Ascending aorta (tissue), 2 donors: ENCODE results near the gene FOXF1. TPM values are rescaled to one million over a fixed set of nuclear protein-coding genes. Genes with fewer than 3 reads are reported as not detected.

Experiments used
- DNase-seq, 2 donors: peaks; one replicate each; pipeline ENCODE4 v3.0.0-alpha.2; 2019; ENCODE audit warnings: low spot score in 2 of 2
- H3K27ac ChIP-seq, 2 donors: fragments of 200-600 bp; sonication (generic); one replicate each; pipeline ENCODE4 v1.5.1; 2016 to 2017; ENCODE audit warnings: mild to moderate bottlenecking in 1 of 2
- H3K27me3 ChIP-seq: fragments of 200-600 bp; sonication (generic); one replicate; pipeline ENCODE4 v1.5.1; 2017
- H3K36me3 ChIP-seq, 2 donors: fragments of 200-600 bp; sonication (generic); one replicate each; pipeline ENCODE4 v1.5.1; 2016
- H3K4me1 ChIP-seq, 2 donors: fragments of 200-600 bp; sonication (generic); one replicate each; pipeline ENCODE4 v1.5.1; 2016 to 2017; ENCODE audit warnings: mild to moderate bottlenecking in 1 of 2
- H3K4me3 ChIP-seq, 2 donors: fragments of 200-600 bp; sonication (generic); one replicate each; pipeline ENCODE4 v1.5.1; 2016 to 2017; ENCODE audit warnings: mild to moderate bottlenecking in 1 of 2
- H3K9me3 ChIP-seq, 2 donors: fragments of 200-600 bp; sonication (generic); one replicate each; pipeline ENCODE4 v1.5.1; 2016
- intact Hi-C: fragments of 100-400 bp; cut with DNase I; formaldehyde crosslinking; loops from one replicate; pipeline ENCODE4 v1.15.1; 2023
- total RNA-seq: library from RNA; depleted of rRNA; stranded (reverse); fragments of >200 nt; gene quantifications from one replicate; pipeline ENCODE4 v1.1.0, GENCODE V29; 2016
- TF ChIP-seq, protein P1 (sequence below), 3 experiments: fragments of 200-600 bp in 2 of 3; fragments of 450-650 bp in 1 of 3; sonication (generic) in 2 of 3; IDR thresholded peaks; one replicate each; pipeline ENCODE4 v1.5.1; 2016 to 2019; ENCODE audit warnings: antibody characterized with exemption in 3 of 3, mild to moderate bottlenecking in 1 of 3, moderate library complexity in 1 of 3

FOXF1 gene
- total RNA-seq, 1 donor from 2014 or later, result 3.2 TPM

DNA sequence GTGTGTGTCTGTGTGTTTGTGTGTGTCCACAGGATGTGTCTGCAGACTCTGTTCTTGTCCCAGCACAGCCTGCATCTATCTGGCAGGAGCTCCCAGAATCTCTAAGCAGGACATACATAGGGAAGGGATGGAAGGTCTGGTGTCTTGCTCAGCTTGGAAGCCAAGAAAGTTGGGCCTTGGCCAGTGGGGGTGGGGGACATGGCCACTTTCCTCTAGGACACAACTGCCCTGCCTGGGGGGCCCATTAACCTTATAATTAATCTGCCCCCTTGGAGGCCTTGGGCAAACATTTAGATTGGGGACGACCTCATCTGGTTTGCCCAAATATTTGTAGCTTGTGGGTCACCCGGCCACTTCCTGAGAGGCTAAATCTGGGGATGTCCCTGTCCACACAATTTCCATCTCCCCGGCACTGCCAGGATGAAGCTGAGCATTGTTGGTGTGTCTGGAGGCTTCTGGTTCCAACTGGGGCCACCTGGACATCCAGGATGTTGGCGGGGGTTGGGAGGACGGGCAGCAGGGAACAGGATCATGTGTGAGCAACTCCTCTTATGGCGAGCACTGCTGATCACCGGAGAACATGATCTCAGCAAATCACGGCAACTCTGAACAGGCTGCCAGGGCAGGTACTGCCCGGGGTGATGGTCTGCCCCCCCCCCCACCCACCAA lies 17.2 kb upstream of the FOXF1 start:
- H3K27me3 ChIP-seq, result peaks cover 17% of the 10 kb centered on the region
- DNase-seq, result no peak

DNA sequence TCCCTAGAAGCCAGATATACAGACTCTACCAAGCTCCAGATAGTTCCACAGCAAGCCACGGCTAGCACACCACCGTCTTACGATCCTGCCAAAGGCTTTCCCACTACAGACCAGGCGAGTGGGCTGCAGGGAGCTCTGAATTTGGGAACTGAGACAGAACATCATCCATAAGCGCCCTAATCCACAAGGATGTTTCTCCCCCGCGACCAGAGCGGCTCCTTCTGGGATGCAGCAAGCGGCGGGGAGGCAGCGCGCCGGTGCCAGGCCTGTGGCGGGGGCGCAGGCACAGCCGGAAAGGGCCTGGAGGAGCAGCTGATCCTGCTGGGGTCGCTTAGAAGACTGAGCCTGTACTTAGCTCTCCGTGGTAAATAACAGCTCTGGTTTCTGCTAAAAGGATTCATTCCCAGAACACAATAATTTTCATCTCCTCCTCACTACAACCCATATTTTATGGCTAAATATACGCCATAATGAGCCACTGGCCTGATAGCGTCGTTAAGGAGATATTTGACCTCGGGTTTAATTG lies 16.2 kb upstream of the FOXF1 start:
- H3K9me3 ChIP-seq, result no peaks in the 10 kb centered on the region
- no peaks in the 10 kb centered on the region for H3K36me3 ChIP-seq
- no peak overlapping the region for H3K4me3 ChIP-seq
- H3K27me3 ChIP-seq, result peaks cover 27% of the 10 kb centered on the region
- intact Hi-C loops, result no loop called here
- DNase-seq, result no peak
- H3K27ac ChIP-seq, result no peak overlapping the region
- peaks cover 0 to 4% of the 10 kb centered on the region in 2 donors for H3K4me1 ChIP-seq
- TF ChIP-seq, protein P1, sequence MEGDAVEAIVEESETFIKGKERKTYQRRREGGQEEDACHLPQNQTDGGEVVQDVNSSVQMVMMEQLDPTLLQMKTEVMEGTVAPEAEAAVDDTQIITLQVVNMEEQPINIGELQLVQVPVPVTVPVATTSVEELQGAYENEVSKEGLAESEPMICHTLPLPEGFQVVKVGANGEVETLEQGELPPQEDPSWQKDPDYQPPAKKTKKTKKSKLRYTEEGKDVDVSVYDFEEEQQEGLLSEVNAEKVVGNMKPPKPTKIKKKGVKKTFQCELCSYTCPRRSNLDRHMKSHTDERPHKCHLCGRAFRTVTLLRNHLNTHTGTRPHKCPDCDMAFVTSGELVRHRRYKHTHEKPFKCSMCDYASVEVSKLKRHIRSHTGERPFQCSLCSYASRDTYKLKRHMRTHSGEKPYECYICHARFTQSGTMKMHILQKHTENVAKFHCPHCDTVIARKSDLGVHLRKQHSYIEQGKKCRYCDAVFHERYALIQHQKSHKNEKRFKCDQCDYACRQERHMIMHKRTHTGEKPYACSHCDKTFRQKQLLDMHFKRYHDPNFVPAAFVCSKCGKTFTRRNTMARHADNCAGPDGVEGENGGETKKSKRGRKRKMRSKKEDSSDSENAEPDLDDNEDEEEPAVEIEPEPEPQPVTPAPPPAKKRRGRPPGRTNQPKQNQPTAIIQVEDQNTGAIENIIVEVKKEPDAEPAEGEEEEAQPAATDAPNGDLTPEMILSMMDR (IDR thresholded peaks at IDR 0.05), result no peak

More for the DNA sequence above, 17.2 kb upstream of the FOXF1 start:
- H3K4me3 ChIP-seq, result no peak overlapping the region
- H3K36me3 ChIP-seq, result no peaks in the 10 kb centered on the region
- H3K4me1 ChIP-seq, result no peaks in the 10 kb centered on the region
- H3K9me3 ChIP-seq, result no peaks in the 10 kb centered on the region
- TF ChIP-seq, protein P1 (IDR thresholded peaks at IDR 0.05), result no peak
- no peak overlapping the region for H3K27ac ChIP-seq
- intact Hi-C loops, result no loop called here

DNA sequence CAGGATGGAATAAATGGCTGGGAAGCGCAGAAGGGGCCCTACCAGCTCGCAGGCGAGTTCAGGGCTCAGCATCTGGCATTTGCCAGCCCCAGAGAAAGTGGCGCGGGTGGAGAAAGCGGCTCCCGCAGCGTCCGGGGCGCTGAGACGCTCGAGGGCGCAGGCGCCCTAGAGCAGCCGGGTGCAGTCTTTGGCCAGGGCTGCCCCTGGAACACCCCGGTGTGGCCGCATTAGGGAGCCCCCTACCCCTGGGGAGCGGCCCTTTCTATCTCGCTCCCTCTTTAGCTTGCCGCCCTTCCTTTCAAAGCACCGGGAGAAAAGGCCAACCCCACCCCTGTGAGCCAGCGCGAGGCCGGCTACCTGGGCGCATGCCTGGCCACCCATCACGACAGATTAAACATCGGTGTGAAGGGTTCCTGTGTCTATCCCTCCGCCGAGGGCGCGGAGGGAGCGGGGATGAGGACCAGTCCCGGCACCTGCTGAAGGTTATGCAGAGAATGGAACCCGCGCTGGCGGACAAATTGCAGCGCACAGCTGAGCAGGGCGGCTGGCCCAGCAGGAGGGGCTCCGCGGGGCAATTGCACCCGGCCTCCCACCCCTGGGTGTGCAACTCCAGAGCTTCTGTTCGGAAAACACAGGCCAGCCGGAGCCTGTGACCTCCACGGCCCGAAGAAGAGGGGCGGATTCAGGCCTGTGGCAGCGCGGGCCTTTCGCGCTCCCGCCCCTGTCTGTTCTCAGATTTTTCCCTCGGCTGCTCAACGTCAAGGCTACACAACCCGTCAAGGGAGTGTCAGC lies 15.6 kb upstream of the FOXF1 start:
- Histone ChIP-seq H3K36me3 (no peaks in the 10 kb centered on the region), H3K4me3 (no peak overlapping the region), H3K4me1 (peaks cover 0 to 4% of the 10 kb centered on the region in 2 donors), H3K27me3 (peaks cover 29% of the 10 kb centered on the region), H3K27ac (no peak overlapping the region), H3K9me3 (no peaks in the 10 kb centered on the region)
- TF ChIP-seq, protein P1 (IDR thresholded peaks at IDR 0.05), result no peak
- no peak for DNase-seq
- intact Hi-C loops, result no loop called here

DNA sequence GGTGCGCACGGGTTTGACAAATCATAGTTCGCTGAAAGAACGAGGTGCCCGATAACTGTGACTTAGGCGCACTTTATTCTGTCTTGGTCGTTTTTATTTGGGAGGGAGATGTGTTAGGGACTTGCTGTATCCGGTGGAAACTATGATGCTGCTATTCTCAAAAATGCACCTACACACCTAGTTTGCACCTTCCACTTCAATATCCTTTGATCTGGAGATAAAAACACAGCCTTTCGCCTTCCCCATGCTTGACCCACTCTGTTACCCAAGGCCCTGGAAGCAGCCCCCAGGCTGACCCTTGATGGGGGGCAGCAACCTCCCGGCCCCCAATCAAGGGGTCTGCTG lies 15.0 kb upstream of the FOXF1 start:
- no peak for DNase-seq
- H3K9me3 ChIP-seq, result no peaks in the 10 kb centered on the region
- TF ChIP-seq, protein P1 (IDR thresholded peaks at IDR 0.05), result no peak
- no peak overlapping the region for H3K4me3 ChIP-seq
- peaks cover 0 to 4% of the 10 kb centered on the region in 2 donors for H3K4me1 ChIP-seq
- H3K27me3 ChIP-seq, result peaks cover 29% of the 10 kb centered on the region
- no peak overlapping the region for H3K27ac ChIP-seq
- H3K36me3 ChIP-seq, result no peaks in the 10 kb centered on the region
- intact Hi-C loops, result no loop called here

DNA sequence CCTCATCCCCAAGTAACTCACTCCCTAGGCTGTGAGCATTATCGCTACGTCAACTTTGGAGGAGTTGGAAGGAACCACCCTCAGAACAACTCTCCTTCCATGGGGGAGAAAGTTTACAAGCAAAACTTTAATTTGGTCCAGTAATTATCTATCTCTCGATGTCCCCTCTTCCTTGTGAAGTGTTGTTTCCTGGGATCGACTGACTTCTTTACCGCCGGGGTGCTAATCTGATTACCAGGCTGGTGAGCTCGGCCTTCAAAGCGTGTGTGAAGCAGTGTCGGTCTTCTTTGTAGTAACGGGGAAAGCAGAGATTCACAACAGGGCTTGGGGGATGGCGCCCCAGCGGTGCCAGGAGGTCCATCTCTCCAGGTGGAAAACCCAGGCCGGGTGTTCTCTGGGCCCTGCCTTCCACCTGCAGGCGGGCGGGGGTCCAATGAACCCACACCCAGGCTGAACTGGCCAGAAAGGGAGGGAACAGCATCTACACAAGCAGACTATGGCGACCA lies 14.5 kb upstream of the FOXF1 start:
- Histone ChIP-seq H3K9me3 (no peaks in the 10 kb centered on the region), H3K27me3 (peaks cover 29% of the 10 kb centered on the region), H3K4me1 (peaks cover 0 to 4% of the 10 kb centered on the region in 2 donors), H3K4me3 (no peak overlapping the region), H3K27ac (no peak overlapping the region), H3K36me3 (no peaks in the 10 kb centered on the region)
- no peak for DNase-seq
- intact Hi-C loops, result no loop called here
- TF ChIP-seq, protein P1 (IDR thresholded peaks at IDR 0.05), result no peak
